NCI-H526 treated with DMSO at 0.1 percent for 48 hours (cell line): ENCODE results near the gene ZNF217.
"Not testable (repeated sequence)": the region's sequence is repeated elsewhere in the genome, so short reads cannot be mapped to it uniquely, and the experiment has no call there.

ENCODE experiments used
- DNase-seq: peaks from one replicate; lab custom pipeline; 2025; lab: John Stamatoyannopoulos, UW

The ZNF217 gene

GRCh38 chr20:53597030-53597482, 3.4 kb upstream of the ZNF217 start:
- DNase-seq, result no peak

- DNase-seq, result not testable (repeated sequence)
These were observed 2.8 kb upstream of the ZNF217 start for GRCh38 chr20:53596189-53597001.

- peak; percentile 19 for DNase-seq
These were observed 2.1 kb upstream of the ZNF217 start for GRCh38 chr20:53595742-53596141.

GRCh38 chr20:53595018-53595378, 1.4 kb upstream of the ZNF217 start:
- peak; percentile 24 for DNase-seq

- peak; percentile 94 for DNase-seq
These were observed 704 bp upstream of the ZNF217 start for GRCh38 chr20:53594068-53595017.

GRCh38 chr20:53592992-53593465, 610 bp downstream of the ZNF217 start:
- DNase-seq, result no peak

GRCh38 chr20:53592454-53592991, 1.1 kb downstream of the ZNF217 start:
- DNase-seq, result not testable (repeated sequence)

- not testable (repeated sequence) for DNase-seq
These were observed 1.6 kb downstream of the ZNF217 start for GRCh38 chr20:53591941-53592441.

GRCh38 chr20:53591206-53591741, 2.4 kb downstream of the ZNF217 start:
- DNase-seq, result not testable (repeated sequence)

GRCh38 chr20:53590608-53591007, 3.0 kb downstream of the ZNF217 start:
- DNase-seq, result not testable (repeated sequence)

GRCh38 chr20:53590122-53590521, 3.5 kb downstream of the ZNF217 start:
- not testable (repeated sequence) for DNase-seq

GRCh38 chr20:53589321-53590065, 4.1 kb downstream of the ZNF217 start:
- not testable (repeated sequence) for DNase-seq

- not testable (repeated sequence) for DNase-seq
These were observed 6.4 kb downstream of the ZNF217 start for GRCh38 chr20:53587157-53587703.

- no peak for DNase-seq
These were observed 7.0 kb downstream of the ZNF217 start for GRCh38 chr20:53586640-53587039.

GRCh38 chr20:53585910-53586309, 7.7 kb downstream of the ZNF217 start:
- DNase-seq, result not testable (repeated sequence)

GRCh38 chr20:53585004-53585569, 8.6 kb downstream of the ZNF217 start:
- DNase-seq, result not testable (repeated sequence)

- not testable (repeated sequence) for DNase-seq
These were observed 9.1 kb downstream of the ZNF217 start for GRCh38 chr20:53584550-53584913.

GRCh38 chr20:53583660-53584549, 9.7 kb downstream of the ZNF217 start:
- not testable (repeated sequence) for DNase-seq
